Activated effector memory CD4-positive, alpha-beta T cell treated with Interleukin-2 at 50 U/mL for 16 hours (primary cell): ENCODE measurements around the gene MAML2.

Experiments used
- DNase-seq: peaks from one replicate; pipeline ENCODE4 v3.0.0-alpha.2; 2020

Gene MAML2

GRCh38 chr11:96114178-96115064, 228.6 kb downstream of the MAML2 start:
- DNase-seq, result no peak

GRCh38 chr11:96113193-96113681, 229.8 kb downstream of the MAML2 start:
- no peak for DNase-seq

GRCh38 chr11:96112192-96113128, 230.5 kb downstream of the MAML2 start:
- DNase-seq, result no peak

GRCh38 chr11:96111308-96111707, 231.7 kb downstream of the MAML2 start:
- no peak for DNase-seq

- DNase-seq, result no peak
These were observed 232.7 kb downstream of the MAML2 start for GRCh38 chr11:96110302-96110701.

GRCh38 chr11:96109331-96110030, 233.5 kb downstream of the MAML2 start:
- no peak for DNase-seq

- no peak for DNase-seq
These were observed 235.7 kb downstream of the MAML2 start for GRCh38 chr11:96107143-96107824.

GRCh38 chr11:96106645-96107044, 236.3 kb downstream of the MAML2 start:
- no peak for DNase-seq

- no peak for DNase-seq
These were observed 237.1 kb downstream of the MAML2 start for GRCh38 chr11:96105944-96106343.

- DNase-seq, result no peak
These were observed 237.6 kb downstream of the MAML2 start for GRCh38 chr11:96105197-96105895.

- DNase-seq, result no peak
These were observed 238.5 kb downstream of the MAML2 start for GRCh38 chr11:96104496-96104895.

GRCh38 chr11:96103721-96104120, 239.3 kb downstream of the MAML2 start:
- DNase-seq, result no peak

GRCh38 chr11:96103102-96103501, 239.9 kb downstream of the MAML2 start:
- no peak for DNase-seq

- no peak for DNase-seq
These were observed 240.3 kb downstream of the MAML2 start for GRCh38 chr11:96102664-96103078.

- no peak for DNase-seq
These were observed 241.8 kb downstream of the MAML2 start for GRCh38 chr11:96101146-96101545.

- DNase-seq, result no peak
These were observed 244.3 kb downstream of the MAML2 start for GRCh38 chr11:96098511-96099241.

- no peak for DNase-seq
These were observed 245.1 kb downstream of the MAML2 start for GRCh38 chr11:96097844-96098421.

- no peak for DNase-seq
These were observed 246.6 kb downstream of the MAML2 start for GRCh38 chr11:96096360-96096759.

GRCh38 chr11:96095884-96096303, 247.1 kb downstream of the MAML2 start:
- DNase-seq, result no peak

- no peak for DNase-seq
These were observed 248.8 kb downstream of the MAML2 start for GRCh38 chr11:96094156-96094555.
